Lower leg skin (tissue), 4 donors: ENCODE measurements around the gene P2RY8. TPM values are rescaled to one million over a fixed set of nuclear protein-coding genes. Genes with fewer than 3 reads are reported as not detected.

Experiments used
- DNase-seq, 2 donors: peaks; one replicate each; pipeline ENCODE4 v3.0.0-alpha.2; 2019; ENCODE audit warnings: low spot score in 2 of 2
- H3K4me3 ChIP-seq: fragments of 200-600 bp; sonication (generic); 2 replicates; pipeline ENCODE4 v1.5.1; 2017; ENCODE audit warnings: mild to moderate bottlenecking, low read depth; ENCODE audit not compliant: poor library complexity, severe bottlenecking
- CTCF ChIP-seq, 3 donors: fragments of 450-650 bp; IDR thresholded peaks; one replicate each; pipeline ENCODE4 v1.5.1; 2016; ENCODE audit warnings: antibody characterized with exemption in 3 of 3, mild to moderate bottlenecking in 3 of 3, moderate library complexity in 2 of 3
- POLR2A ChIP-seq, 2 donors: fragments of 450-650 bp; IDR thresholded peaks; one replicate each; pipeline ENCODE4 v1.6.1; 2016 to 2017; ENCODE audit warnings: antibody characterized with exemption in 2 of 2, mild to moderate bottlenecking in 1 of 2, moderate library complexity in 1 of 2
- WGBS, 2 donors: methylation state at CpG; one replicate each; pipeline ENCODE4 v1.1.5; 2018; 5-methylcytosine and 5-hydroxymethylcytosine counted together
- intact Hi-C: fragments of 100-400 bp; cut with DNase I; formaldehyde crosslinking; loops from one replicate; pipeline ENCODE4 v1.15.0; 2023; ENCODE audit warnings: low total_unique reads
- total RNA-seq, 4 donors: library from RNA; depleted of rRNA; stranded (reverse); fragments of >200 nt; gene quantifications; one replicate each; pipeline ENCODE4 v1.1.0, GENCODE V29; 2016

Gene P2RY8
- total RNA-seq, 4 donors from 2014 or later: 0.08 to 0.81 (median 0.48) TPM

- WGBS, 2 donors: 95 to 96% methylated on average over 2 of the region's 2 CpGs
Observed at GRCh38 chrX:1472975-1473374, 64.0 kb downstream of the P2RY8 start.

GRCh38 chrX:1468250-1468772 lies 68.7 kb downstream of the P2RY8 start:
- peak; percentile 16 to 83 for DNase-seq
- no peak overlapping the region for H3K4me3 ChIP-seq
- intact Hi-C loops: no loop called here
- 34 to 49% methylated on average over 19 to 20 of the region's 20 CpGs for WGBS, 2 donors
- TF ChIP-seq CTCF (IDR thresholded peaks at IDR 0.05) (no peak), POLR2A (IDR thresholded peaks at IDR 0.05) (no peak)

More at GRCh38 chrX:1472975-1473374, 64.0 kb downstream of the P2RY8 start:
- peak in 1 of 2 donors; percentile 5 for DNase-seq
- TF ChIP-seq CTCF (IDR thresholded peaks at IDR 0.05) (no peak), POLR2A (IDR thresholded peaks at IDR 0.05) (no peak)
- intact Hi-C loops: no loop called here
- no peak overlapping the region for H3K4me3 ChIP-seq

GRCh38 chrX:1466971-1467561 lies 69.9 kb downstream of the P2RY8 start:
- 46 to 49% methylated on average over 18 to 19 of the region's 20 CpGs for WGBS, 2 donors
- no peak for TF ChIP-seq CTCF (IDR thresholded peaks at IDR 0.05)
- no peak for TF ChIP-seq POLR2A (IDR thresholded peaks at IDR 0.05)
- intact Hi-C loops: no loop called here
- no peak overlapping the region for H3K4me3 ChIP-seq
- DNase-seq: peak; percentile 12 to 77

GRCh38 chrX:1466232-1466661 lies 70.7 kb downstream of the P2RY8 start:
- WGBS, 2 donors: 33 to 40% methylated on average over 15 to 36 of the region's 36 CpGs
- H3K4me3 ChIP-seq: no peak overlapping the region
- intact Hi-C loops: no loop called here
- TF ChIP-seq POLR2A (IDR thresholded peaks at IDR 0.05) (no peak), CTCF (IDR thresholded peaks at IDR 0.05) (no peak)
- peak; percentile 3 to 82 for DNase-seq

- DNase-seq: peak; percentile 5 to 69
- TF ChIP-seq CTCF (IDR thresholded peaks at IDR 0.05): no peak
- no peak for TF ChIP-seq POLR2A (IDR thresholded peaks at IDR 0.05)
- 30 to 56% methylated on average over 68 to 73 of the region's 75 CpGs for WGBS, 2 donors
- no peak overlapping the region for H3K4me3 ChIP-seq
- intact Hi-C loops: no loop called here
Observed at GRCh38 chrX:1465286-1466231, 71.4 kb downstream of the P2RY8 start.
